ENCODE data around the gene NAB1.

- no peak for TF ChIP-seq CTCF (IDR thresholded peaks at IDR 0.05; ENCODE audit: insufficient read depth, low read length)
- no peak for TF ChIP-seq POLR2AphosphoS5 (IDR thresholded peaks at IDR 0.05; ENCODE audit: low read depth)
- TF ChIP-seq SPI1 (IDR thresholded peaks at IDR 0.05; ENCODE audit: borderline replicate concordance, low read depth) = no peak
- TF ChIP-seq GABPA (IDR thresholded peaks at IDR 0.05; ENCODE audit: low read depth) = no peak
Measured at GRCh38 chr2:190695739-190696138, 46.9 kb downstream of the NAB1 start.

Measured in HL-60 (cell line).